ENCODE measurements around the gene SPDEF. TPM values are rescaled to one million over a fixed set of nuclear protein-coding genes. Genes with fewer than 3 reads are reported as not detected.

Gene SPDEF
- total RNA-seq, 1 experiment from 2014 or later: 0.77 TPM

GRCh38 chr6:34598712-34599111, 42.6 kb upstream of the SPDEF start:
- no peak overlapping the region for H3K27ac Mint-ChIP-seq (ENCODE audit: unreplicated experiment)
- H3K4me3 ChIP-seq (ENCODE audit: low read depth, low read length): no peak overlapping the region
- H3K9me3 ChIP-seq: no peaks in the 10 kb centered on the region
- H3K36me3 ChIP-seq (ENCODE audit: control insufficient read depth, insufficient read depth, low read length): no peaks in the 10 kb centered on the region
- ChIA-PET POLR2A (interaction anchor here (0.5 to 1.4 kb wide), 2 partner anchors 147 to 207 kb away, joined by 5 read pairs; no protein-coding TSS in a partner anchor), CTCF (interaction anchor here (0.5 to 2.9 kb wide), 4 partner anchors 10 to 550 kb away, joined by 4 to 17 read pairs (median 4); no protein-coding TSS in a partner anchor)
- peaks cover 44% of the 10 kb centered on the region for H3K4me1 Mint-ChIP-seq (ENCODE audit: low read depth, unreplicated experiment)
- H3K36me3 Mint-ChIP-seq (ENCODE audit: insufficient read depth, unreplicated experiment): peaks cover 14% of the 10 kb centered on the region
- no TSS peak for BruUV-seq (replicated peaks)
- H3K4me1 ChIP-seq: peaks cover 85% of the 10 kb centered on the region
- H3K9me3 Mint-ChIP-seq (ENCODE audit: unreplicated experiment): no peaks in the 10 kb centered on the region
- no peaks in the 10 kb centered on the region for H3K27me3 Mint-ChIP-seq (ENCODE audit: insufficient read depth, unreplicated experiment)
- H3K4me3 Mint-ChIP-seq (ENCODE audit: unreplicated experiment): no peak overlapping the region
- no peak for TF ChIP-seq CTCF (IDR thresholded peaks at IDR 0.05; ENCODE audit: insufficient read depth in 1 of 2, low read depth in 1 of 2, low read length in 1 of 2, severe bottlenecking in 1 of 2, unreplicated experiment in 1 of 2)
- intact Hi-C loops (cut with micrococcal nuclease; ENCODE audit: unreplicated experiment): loop anchor here (1.0 kb wide), 1 partner anchor 11 kb away; no protein-coding TSS in a partner anchor
- no peak for DNase-seq
- no peaks in the 10 kb centered on the region for H3K27me3 ChIP-seq (replicated peaks; ENCODE audit: control insufficient read depth, insufficient read depth, low read length)

GRCh38 chr6:34597605-34598353, 41.6 kb upstream of the SPDEF start:
- no peaks in the 10 kb centered on the region for H3K36me3 ChIP-seq (ENCODE audit: control insufficient read depth, insufficient read depth, low read length)
- Mint-ChIP-seq H3K4me1 (ENCODE audit: low read depth, unreplicated experiment) (peaks cover 44% of the 10 kb centered on the region), H3K9me3 (ENCODE audit: unreplicated experiment) (no peaks in the 10 kb centered on the region), H3K4me3 (ENCODE audit: unreplicated experiment) (no peak overlapping the region), H3K27ac (ENCODE audit: unreplicated experiment) (peak overlapping the region; percentile 69), H3K27me3 (ENCODE audit: insufficient read depth, unreplicated experiment) (no peaks in the 10 kb centered on the region), H3K36me3 (ENCODE audit: insufficient read depth, unreplicated experiment) (peaks cover 14% of the 10 kb centered on the region)
- no peak for DNase-seq
- H3K4me3 ChIP-seq (ENCODE audit: low read depth, low read length): no peak overlapping the region
- CTCF ChIA-PET: interaction anchor here (0.6 to 2.9 kb wide), 5 partner anchors 11 to 551 kb away, joined by 3 to 17 read pairs (median 4); no protein-coding TSS in a partner anchor
- no TSS peak for BruUV-seq (replicated peaks)
- TF ChIP-seq CTCF (IDR thresholded peaks at IDR 0.05; ENCODE audit: insufficient read depth in 1 of 2, low read depth in 1 of 2, low read length in 1 of 2, severe bottlenecking in 1 of 2, unreplicated experiment in 1 of 2): no peak
- intact Hi-C loops (cut with micrococcal nuclease; ENCODE audit: unreplicated experiment): loop anchor here (1.0 kb wide), 1 partner anchor 12 kb away; no protein-coding TSS in a partner anchor
- POLR2A ChIA-PET: interaction anchor here (1.4 kb wide), 1 partner anchor 148 kb away, joined by 5 read pairs; no protein-coding TSS in a partner anchor
- no peaks in the 10 kb centered on the region for H3K9me3 ChIP-seq
- H3K4me1 ChIP-seq: peaks cover 80% of the 10 kb centered on the region
- no peaks in the 10 kb centered on the region for H3K27me3 ChIP-seq (replicated peaks; ENCODE audit: control insufficient read depth, insufficient read depth, low read length)

GRCh38 chr6:34596798-34597197, 40.7 kb upstream of the SPDEF start:
- TF ChIP-seq CTCF (IDR thresholded peaks at IDR 0.05; ENCODE audit: insufficient read depth in 1 of 2, low read depth in 1 of 2, low read length in 1 of 2, severe bottlenecking in 1 of 2, unreplicated experiment in 1 of 2): no peak
- Mint-ChIP-seq H3K36me3 (ENCODE audit: insufficient read depth, unreplicated experiment) (peaks cover 14% of the 10 kb centered on the region), H3K27ac (ENCODE audit: unreplicated experiment) (no peak overlapping the region), H3K9me3 (ENCODE audit: unreplicated experiment) (no peaks in the 10 kb centered on the region), H3K4me1 (ENCODE audit: low read depth, unreplicated experiment) (peaks cover 36% of the 10 kb centered on the region), H3K4me3 (ENCODE audit: unreplicated experiment) (no peak overlapping the region), H3K27me3 (ENCODE audit: insufficient read depth, unreplicated experiment) (no peaks in the 10 kb centered on the region)
- CTCF ChIA-PET: interaction anchor here (2.9 kb wide), 1 partner anchor 12 kb away, joined by 17 read pairs; no protein-coding TSS in a partner anchor
- Histone ChIP-seq H3K4me1 (peaks cover 71% of the 10 kb centered on the region), H3K27me3 (replicated peaks; ENCODE audit: control insufficient read depth, insufficient read depth, low read length) (no peaks in the 10 kb centered on the region), H3K36me3 (ENCODE audit: control insufficient read depth, insufficient read depth, low read length) (no peaks in the 10 kb centered on the region), H3K9me3 (no peaks in the 10 kb centered on the region), H3K4me3 (ENCODE audit: low read depth, low read length) (no peak overlapping the region)
- POLR2A ChIA-PET: no interaction called here
- DNase-seq: no peak
- intact Hi-C loops (cut with micrococcal nuclease; ENCODE audit: unreplicated experiment): no loop called here
- no TSS peak for BruUV-seq (replicated peaks)

Data from Caco-2 (cell line).